SK-N-SH treated with all-trans-retinoic acid at 6 μM for 48 hours (cell line): Measurements from ENCODE around the gene CTSH.

ENCODE experiments used
- ZC3H10 ChIP-seq: fragments of 250-450 bp; sonication (Bioruptor Pico); IDR thresholded peaks from 2 replicates; pipeline ENCODE4 v1.5.1; 2021; ENCODE audit warnings: mild to moderate bottlenecking, moderate library complexity
- ZFP30 ChIP-seq: fragments of 450-650 bp; formaldehyde crosslinking; IDR thresholded peaks from 2 replicates; pipeline ENCODE4 v1.5.0; 2022; ENCODE audit warnings: mild to moderate bottlenecking, moderate library complexity
- TF ChIP-seq, protein P1 (sequence below): fragments of 250-450 bp; sonication (Bioruptor Pico); IDR thresholded peaks from 2 replicates; pipeline ENCODE4 v1.8.0; 2020; ENCODE audit warnings: mild to moderate bottlenecking, moderate library complexity, borderline replicate concordance

DNA sequence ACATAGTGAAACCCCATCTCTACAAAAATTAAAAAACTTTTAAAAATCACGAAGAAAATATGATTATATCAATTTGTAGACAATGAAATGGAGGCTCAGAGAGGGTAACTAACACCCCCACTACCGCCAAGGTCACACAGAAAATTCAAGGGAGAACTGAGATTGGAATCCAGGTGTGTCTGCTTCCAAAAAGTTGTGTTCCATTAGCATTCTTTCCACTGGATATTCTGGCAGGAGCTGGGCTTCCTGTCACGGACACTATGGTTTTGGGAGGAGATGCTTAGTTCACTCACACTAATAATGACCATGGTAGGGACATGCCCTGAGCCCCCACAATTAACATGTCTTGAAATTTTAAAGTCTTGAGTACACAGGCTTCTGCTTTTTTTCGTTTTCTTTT lies 28.8 kb downstream of the CTSH start:
- TF ChIP-seq ZFP30 (CRISPR knock-in tag), result no peak
- TF ChIP-seq, protein P1, sequence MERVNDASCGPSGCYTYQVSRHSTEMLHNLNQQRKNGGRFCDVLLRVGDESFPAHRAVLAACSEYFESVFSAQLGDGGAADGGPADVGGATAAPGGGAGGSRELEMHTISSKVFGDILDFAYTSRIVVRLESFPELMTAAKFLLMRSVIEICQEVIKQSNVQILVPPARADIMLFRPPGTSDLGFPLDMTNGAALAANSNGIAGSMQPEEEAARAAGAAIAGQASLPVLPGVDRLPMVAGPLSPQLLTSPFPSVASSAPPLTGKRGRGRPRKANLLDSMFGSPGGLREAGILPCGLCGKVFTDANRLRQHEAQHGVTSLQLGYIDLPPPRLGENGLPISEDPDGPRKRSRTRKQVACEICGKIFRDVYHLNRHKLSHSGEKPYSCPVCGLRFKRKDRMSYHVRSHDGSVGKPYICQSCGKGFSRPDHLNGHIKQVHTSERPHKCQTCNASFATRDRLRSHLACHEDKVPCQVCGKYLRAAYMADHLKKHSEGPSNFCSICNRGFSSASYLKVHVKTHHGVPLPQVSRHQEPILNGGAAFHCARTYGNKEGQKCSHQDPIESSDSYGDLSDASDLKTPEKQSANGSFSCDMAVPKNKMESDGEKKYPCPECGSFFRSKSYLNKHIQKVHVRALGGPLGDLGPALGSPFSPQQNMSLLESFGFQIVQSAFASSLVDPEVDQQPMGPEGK, result no peak
- TF ChIP-seq ZC3H10 (CRISPR knock-in tag), result no peak
